HCT116 (cell line): Measurements from ENCODE around the gene UBXN11. TPM values are rescaled to one million over a fixed set of nuclear protein-coding genes. Genes with fewer than 3 reads are reported as not detected.

Experiments used
- ATAC-seq: fragments of 200-7000 bp; cut with Tn5 transposase; 2 replicates; pipeline ENCODE4 v1.9.1; 2020; ENCODE audit warnings: mild to moderate bottlenecking, moderate library complexity
- BruUV-seq: library from RNA; stranded (reverse); fragments of 400-500 nt; replicated peaks from 2 replicates; lab custom pipeline; 2021; lab: Mats Ljungman, UMichigan
- CTCF ChIA-PET: fragments of 300-600 bp; sonication (Branson Sonifier 250); formaldehyde crosslinking; loops from one replicate; lab custom pipeline; 2021; ENCODE audit warnings: antibody characterized with exemption; lab: Charles Lee
- POLR2A ChIA-PET: fragments of 300-600, 350-600 bp; sonication (Branson Sonifier 250); formaldehyde crosslinking; loops from one replicate; lab custom pipeline; 2021; ENCODE audit warnings: antibody characterized with exemption; lab: Charles Lee
- RAD21 ChIA-PET, 2 experiments: fragments of 300-600 bp; sonication (Branson Sonifier 250); formaldehyde crosslinking; loops; one replicate each; lab custom pipeline; 2023; ENCODE audit warnings: low total read pairs in 2 of 2; ENCODE audit not compliant: uncharacterized antibody in 2 of 2, unreplicated experiment in 2 of 2, low non-redundant PET in 1 of 2; lab: Charles Lee
- DNase-seq: peaks from one replicate; pipeline ENCODE4 v3.0.0-alpha.2; 2010; ENCODE audit warnings: low read depth, low spot score
- H2AFZ ChIP-seq: fragments of 200-600 bp; shearing (Covaris generic), sonication (generic); 2 replicates; pipeline ENCODE4 v1.6.1; 2017; ENCODE audit warnings: low read depth, mixed run types, mixed read lengths, antibody characterized with exemption, low read length; ENCODE audit not compliant: poor library complexity, severe bottlenecking
- H3K27ac ChIP-seq: 2 replicates; pipeline ENCODE4 v1.5.1; 2012; ENCODE audit warnings: low read depth, low read length
- H3K27me3 ChIP-seq: fragments of 200-600 bp; sonication (generic); 2 replicates; pipeline ENCODE4 v1.6.1; 2016; ENCODE audit warnings: mixed run types, low read length, mixed read lengths; ENCODE audit not compliant: insufficient read depth
- H3K36me3 ChIP-seq, 2 experiments: fragments of 200-500 bp in 1 of 2; fragments of 200-600 bp in 1 of 2; sonication (Bioruptor generic) in 1 of 2; sonication (generic) in 1 of 2; 2 replicates each; pipeline versions ENCODE4 v1.5.1 to v1.6.1; 2014 to 2016; ENCODE audit warnings: low read length in 2 of 2, inconsistent platforms in 1 of 2, mixed read lengths in 1 of 2, mixed run types in 1 of 2; ENCODE audit not compliant: insufficient read depth in 2 of 2, control insufficient read depth in 1 of 2
- H3K4me1 ChIP-seq, 2 experiments: fragments of 200-600 bp in 1 of 2; sonication (generic) in 1 of 2; 2 replicates each; pipeline versions ENCODE4 v1.5.1 to v1.6.1; 2012 to 2017; ENCODE audit warnings: low read length in 2 of 2, inconsistent platforms in 1 of 2, mild to moderate bottlenecking in 1 of 2, mixed read lengths in 1 of 2, mixed run types in 1 of 2, moderate library complexity in 1 of 2; ENCODE audit not compliant: insufficient read depth in 2 of 2, control insufficient read depth in 1 of 2
- H3K4me2 ChIP-seq: fragments of 200-600 bp; sonication (generic); 2 replicates; pipeline ENCODE4 v1.6.1; 2017; ENCODE audit warnings: mixed run types, low read length, mixed read lengths
- H3K4me3 ChIP-seq, 2 experiments: fragments of 200-600 bp in 1 of 2; sonication (generic) in 1 of 2; replicated peaks in 1 of 2; 2 replicates each; pipeline ENCODE4 v1.5.1; 2011 to 2016; ENCODE audit warnings: low read length in 2 of 2, control low read depth in 1 of 2, low read depth in 1 of 2, mild to moderate bottlenecking in 1 of 2, mixed read lengths in 1 of 2, mixed run types in 1 of 2
- H3K79me2 ChIP-seq: fragments of 200-600 bp; sonication (generic); 2 replicates; pipeline ENCODE4 v1.6.1; 2017; ENCODE audit warnings: mild to moderate bottlenecking, mixed run types, low read length, moderate library complexity, mixed read lengths; ENCODE audit not compliant: insufficient read depth
- H3K9ac ChIP-seq: fragments of 200-600 bp; sonication (generic); 2 replicates; pipeline ENCODE4 v1.6.1; 2016; ENCODE audit warnings: low read length, mixed read lengths
- H3K9me2 ChIP-seq: fragments of 200-600 bp; sonication (generic), shearing (Covaris generic); 2 replicates; pipeline ENCODE4 v1.6.1; 2017; ENCODE audit warnings: mixed run types, mild to moderate bottlenecking, moderate library complexity; ENCODE audit not compliant: insufficient read depth
- H3K9me3 ChIP-seq, 2 experiments: fragments of 200-500 bp in 1 of 2; fragments of 200-600 bp in 1 of 2; sonication (Bioruptor generic) in 1 of 2; sonication (generic) in 1 of 2; 2 replicates each; pipeline ENCODE4 v1.6.1; 2014 to 2017; ENCODE audit warnings: low read length in 2 of 2, mixed read lengths in 2 of 2, inconsistent platforms in 1 of 2, low read depth in 1 of 2, mild to moderate bottlenecking in 1 of 2, mixed run types in 1 of 2, moderate library complexity in 1 of 2; ENCODE audit not compliant: control insufficient read depth in 1 of 2, insufficient read depth in 1 of 2
- H4K20me1 ChIP-seq: fragments of 200-600 bp; sonication (generic), shearing (Covaris generic); 2 replicates; pipeline ENCODE4 v1.6.1; 2017; ENCODE audit warnings: mixed run types, mild to moderate bottlenecking, moderate library complexity; ENCODE audit not compliant: insufficient read depth
- CBX3 ChIP-seq: IDR thresholded peaks from 2 replicates; pipeline ENCODE4 v1.6.1; 2012; ENCODE audit warnings: low read depth
- ELF1 ChIP-seq: IDR thresholded peaks from 2 replicates; pipeline ENCODE4 v1.6.1; 2012; ENCODE audit warnings: low read depth, borderline replicate concordance
- FOSL1 ChIP-seq: IDR thresholded peaks from 2 replicates; pipeline ENCODE4 v1.6.1; 2012; ENCODE audit warnings: low read depth
- POLR2A ChIP-seq: IDR thresholded peaks from 2 replicates; pipeline ENCODE4 v1.7.0; 2011; ENCODE audit warnings: borderline replicate concordance; ENCODE audit not compliant: insufficient read depth, insufficient read length; ENCODE audit errors: extremely low read depth
- POLR2AphosphoS5 ChIP-seq: IDR thresholded peaks from 2 replicates; pipeline ENCODE4 v1.6.1; 2011; ENCODE audit warnings: mild to moderate bottlenecking, low read depth, low read length, moderate library complexity
- RAD21 ChIP-seq: IDR thresholded peaks from 2 replicates; pipeline ENCODE4 v1.6.1; 2012; ENCODE audit warnings: low read depth, mild to moderate bottlenecking
- SIN3A ChIP-seq: IDR thresholded peaks from 2 replicates; pipeline ENCODE4 v1.6.1; 2012; ENCODE audit warnings: low read depth
- SP1 ChIP-seq: IDR thresholded peaks from 2 replicates; pipeline ENCODE4 v1.6.1; 2012; ENCODE audit warnings: low read depth
- SRF ChIP-seq: IDR thresholded peaks from 2 replicates; pipeline ENCODE4 v1.6.1; 2012; ENCODE audit warnings: low read depth
- TCF7L2 ChIP-seq: IDR thresholded peaks from 2 replicates; pipeline ENCODE4 v1.7.0; 2011; ENCODE audit warnings: borderline replicate concordance, inconsistent platforms; ENCODE audit not compliant: insufficient read depth, insufficient read length; ENCODE audit errors: extremely low read depth
- intact Hi-C: fragments of 100-400 bp; cut with micrococcal nuclease; formaldehyde crosslinking; loops from 2 replicates; pipeline ENCODE4 v1.10.0; 2022
- total RNA-seq: library from RNA; stranded (reverse); gene quantifications from one replicate; pipeline ENCODE4 v1.2.1, GENCODE V29; 2021; ENCODE audit not compliant: unreplicated experiment
- TF ChIP-seq, protein P1 (sequence below): IDR thresholded peaks from 2 replicates; pipeline ENCODE4 v1.6.1; 2012; ENCODE audit warnings: low read depth
- TF ChIP-seq, protein P2 (sequence below): IDR thresholded peaks from 2 replicates; pipeline ENCODE4 v1.6.1; 2012
- TF ChIP-seq, protein P3 (sequence below): IDR thresholded peaks from 2 replicates; pipeline ENCODE4 v1.6.1; 2012
- TF ChIP-seq, protein P4 (sequence below): IDR thresholded peaks from 2 replicates; pipeline ENCODE4 v1.6.1; 2011; ENCODE audit warnings: mild to moderate bottlenecking, low read length, moderate library complexity; ENCODE audit not compliant: insufficient replicate concordance; ENCODE audit errors: extremely low read depth

The UBXN11 gene
- total RNA-seq, 1 experiment from 2014 or later = 19.3 TPM

DNA sequence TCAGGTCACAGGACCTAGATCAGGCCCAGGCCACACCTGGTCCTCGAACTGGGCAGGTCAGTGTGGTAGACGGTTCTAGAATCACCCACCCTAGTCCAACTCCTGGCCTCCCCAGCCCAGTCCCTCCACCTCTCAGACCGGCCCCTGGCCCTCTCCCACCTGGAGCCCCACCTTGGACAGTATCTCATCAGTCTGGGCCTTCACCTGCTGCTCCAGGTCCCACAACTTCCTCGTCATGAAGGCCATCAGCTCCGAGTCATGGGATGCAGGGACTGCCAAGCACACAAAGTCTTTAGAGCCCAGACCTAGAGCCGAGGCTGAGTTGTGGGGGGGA, 8.7 kb downstream of the UBXN11 start:
- Histone ChIP-seq H2AFZ (no peak overlapping the region), H3K9me2 (no peaks in the 10 kb centered on the region)

More for the DNA sequence above, 8.7 kb downstream of the UBXN11 start:
- H3K36me3 ChIP-seq = 0 out of 4 replicates have a peak, but pooled peaks cover 0 to 3% of the 10 kb centered on the region in 2 experiments
- H3K4me1 ChIP-seq = peaks cover under 1 to 8% of the 10 kb centered on the region in 2 experiments; a peak in 2 of 4 replicates
- ChIA-PET RAD21 (no interaction called here), CTCF (interaction anchor here (2.5 kb wide), 1 partner anchor 12 kb away, joined by 8 read pairs; no protein-coding TSS in a partner anchor), POLR2A (no interaction called here)
- H3K27ac ChIP-seq = no peak overlapping the region
- no peak overlapping the region for H3K4me2 ChIP-seq
- H3K27me3 ChIP-seq = no peaks in the 10 kb centered on the region
- H3K4me3 ChIP-seq = no peak overlapping the region
- ATAC-seq (no peak), DNase-seq (no peak)
- intact Hi-C loops = no loop called here
- H4K20me1 ChIP-seq = no peaks in the 10 kb centered on the region
- BruUV-seq = no TSS peak
- no peak overlapping the region for H3K9ac ChIP-seq
- H3K9me3 ChIP-seq = no peaks in the 10 kb centered on the region
- no peaks in the 10 kb centered on the region for H3K79me2 ChIP-seq
- TF ChIP-seq ELF1 (no peak), SRF (no peak), SIN3A (no peak), SP1 (no peak), POLR2A (no peak), TCF7L2 (no peak), RAD21 (no peak), CBX3 (no peak), POLR2AphosphoS5 (no peak), FOSL1 (no peak)
- TF ChIP-seq, protein P1, sequence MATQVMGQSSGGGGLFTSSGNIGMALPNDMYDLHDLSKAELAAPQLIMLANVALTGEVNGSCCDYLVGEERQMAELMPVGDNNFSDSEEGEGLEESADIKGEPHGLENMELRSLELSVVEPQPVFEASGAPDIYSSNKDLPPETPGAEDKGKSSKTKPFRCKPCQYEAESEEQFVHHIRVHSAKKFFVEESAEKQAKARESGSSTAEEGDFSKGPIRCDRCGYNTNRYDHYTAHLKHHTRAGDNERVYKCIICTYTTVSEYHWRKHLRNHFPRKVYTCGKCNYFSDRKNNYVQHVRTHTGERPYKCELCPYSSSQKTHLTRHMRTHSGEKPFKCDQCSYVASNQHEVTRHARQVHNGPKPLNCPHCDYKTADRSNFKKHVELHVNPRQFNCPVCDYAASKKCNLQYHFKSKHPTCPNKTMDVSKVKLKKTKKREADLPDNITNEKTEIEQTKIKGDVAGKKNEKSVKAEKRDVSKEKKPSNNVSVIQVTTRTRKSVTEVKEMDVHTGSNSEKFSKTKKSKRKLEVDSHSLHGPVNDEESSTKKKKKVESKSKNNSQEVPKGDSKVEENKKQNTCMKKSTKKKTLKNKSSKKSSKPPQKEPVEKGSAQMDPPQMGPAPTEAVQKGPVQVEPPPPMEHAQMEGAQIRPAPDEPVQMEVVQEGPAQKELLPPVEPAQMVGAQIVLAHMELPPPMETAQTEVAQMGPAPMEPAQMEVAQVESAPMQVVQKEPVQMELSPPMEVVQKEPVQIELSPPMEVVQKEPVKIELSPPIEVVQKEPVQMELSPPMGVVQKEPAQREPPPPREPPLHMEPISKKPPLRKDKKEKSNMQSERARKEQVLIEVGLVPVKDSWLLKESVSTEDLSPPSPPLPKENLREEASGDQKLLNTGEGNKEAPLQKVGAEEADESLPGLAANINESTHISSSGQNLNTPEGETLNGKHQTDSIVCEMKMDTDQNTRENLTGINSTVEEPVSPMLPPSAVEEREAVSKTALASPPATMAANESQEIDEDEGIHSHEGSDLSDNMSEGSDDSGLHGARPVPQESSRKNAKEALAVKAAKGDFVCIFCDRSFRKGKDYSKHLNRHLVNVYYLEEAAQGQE = no peak
- TF ChIP-seq, protein P2, sequence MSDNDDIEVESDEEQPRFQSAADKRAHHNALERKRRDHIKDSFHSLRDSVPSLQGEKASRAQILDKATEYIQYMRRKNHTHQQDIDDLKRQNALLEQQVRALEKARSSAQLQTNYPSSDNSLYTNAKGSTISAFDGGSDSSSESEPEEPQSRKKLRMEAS = no peak
- TF ChIP-seq, protein P3, sequence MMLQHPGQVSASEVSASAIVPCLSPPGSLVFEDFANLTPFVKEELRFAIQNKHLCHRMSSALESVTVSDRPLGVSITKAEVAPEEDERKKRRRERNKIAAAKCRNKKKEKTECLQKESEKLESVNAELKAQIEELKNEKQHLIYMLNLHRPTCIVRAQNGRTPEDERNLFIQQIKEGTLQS = no peak
- TF ChIP-seq, protein P4, sequence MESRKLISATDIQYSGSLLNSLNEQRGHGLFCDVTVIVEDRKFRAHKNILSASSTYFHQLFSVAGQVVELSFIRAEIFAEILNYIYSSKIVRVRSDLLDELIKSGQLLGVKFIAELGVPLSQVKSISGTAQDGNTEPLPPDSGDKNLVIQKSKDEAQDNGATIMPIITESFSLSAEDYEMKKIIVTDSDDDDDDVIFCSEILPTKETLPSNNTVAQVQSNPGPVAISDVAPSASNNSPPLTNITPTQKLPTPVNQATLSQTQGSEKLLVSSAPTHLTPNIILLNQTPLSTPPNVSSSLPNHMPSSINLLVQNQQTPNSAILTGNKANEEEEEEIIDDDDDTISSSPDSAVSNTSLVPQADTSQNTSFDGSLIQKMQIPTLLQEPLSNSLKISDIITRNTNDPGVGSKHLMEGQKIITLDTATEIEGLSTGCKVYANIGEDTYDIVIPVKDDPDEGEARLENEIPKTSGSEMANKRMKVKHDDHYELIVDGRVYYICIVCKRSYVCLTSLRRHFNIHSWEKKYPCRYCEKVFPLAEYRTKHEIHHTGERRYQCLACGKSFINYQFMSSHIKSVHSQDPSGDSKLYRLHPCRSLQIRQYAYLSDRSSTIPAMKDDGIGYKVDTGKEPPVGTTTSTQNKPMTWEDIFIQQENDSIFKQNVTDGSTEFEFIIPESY = no peak
